ENCODE data around the gene ALK.

The ALK gene

GRCh38 chr2:29573147-29573546 lies 348.2 kb downstream of the ALK start:
- no peak for DNase-seq

- no peak for DNase-seq
Measured at GRCh38 chr2:29570539-29570938, 350.8 kb downstream of the ALK start.

GRCh38 chr2:29567906-29568520 lies 353.4 kb downstream of the ALK start:
- no peak for DNase-seq

GRCh38 chr2:29563697-29564096 lies 357.7 kb downstream of the ALK start:
- DNase-seq: no peak

- DNase-seq: no peak
Measured at GRCh38 chr2:29562896-29563295, 358.5 kb downstream of the ALK start.

- no peak for DNase-seq
Measured at GRCh38 chr2:29562319-29562718, 359.1 kb downstream of the ALK start.

GRCh38 chr2:29561628-29562027 lies 359.8 kb downstream of the ALK start:
- DNase-seq: no peak

GRCh38 chr2:29561181-29561580 lies 360.2 kb downstream of the ALK start:
- DNase-seq: no peak

- no peak for DNase-seq
Measured at GRCh38 chr2:29560566-29560965, 360.8 kb downstream of the ALK start.

- DNase-seq: no peak
Measured at GRCh38 chr2:29560030-29560429, 361.4 kb downstream of the ALK start.

- no peak for DNase-seq
Measured at GRCh38 chr2:29559578-29559977, 361.8 kb downstream of the ALK start.

GRCh38 chr2:29558097-29558496 lies 363.3 kb downstream of the ALK start:
- no peak for DNase-seq

- DNase-seq: no peak
Measured at GRCh38 chr2:29557268-29557667, 364.1 kb downstream of the ALK start.

GRCh38 chr2:29549069-29549380 lies 372.4 kb downstream of the ALK start:
- DNase-seq: no peak

- DNase-seq: no peak
Measured at GRCh38 chr2:29544917-29545316, 376.5 kb downstream of the ALK start.

GRCh38 chr2:29544031-29544430 lies 377.4 kb downstream of the ALK start:
- DNase-seq: no peak

- DNase-seq: no peak
Measured at GRCh38 chr2:29535188-29535587, 386.2 kb downstream of the ALK start.

GRCh38 chr2:29532436-29532835 lies 388.9 kb downstream of the ALK start:
- DNase-seq: no peak

- DNase-seq: no peak
Measured at GRCh38 chr2:29531626-29532025, 389.8 kb downstream of the ALK start.

- DNase-seq: no peak
Measured at GRCh38 chr2:29530281-29530680, 391.1 kb downstream of the ALK start.

- no peak for DNase-seq
Measured at GRCh38 chr2:29528891-29529520, 392.4 kb downstream of the ALK start.

- no peak for DNase-seq
Measured at GRCh38 chr2:29528371-29528770, 393.0 kb downstream of the ALK start.

GRCh38 chr2:29527947-29528346 lies 393.4 kb downstream of the ALK start:
- no peak for DNase-seq

- DNase-seq: no peak
Measured at GRCh38 chr2:29526587-29527586, 394.5 kb downstream of the ALK start.
